K562 (cell line): ENCODE results near the gene MAPKAPK3. TPM values are rescaled to one million over a fixed set of nuclear protein-coding genes. Genes with fewer than 3 reads are reported as not detected.
A peak's percentile ranks its signal among the peaks of the same experiment; 100 is the strongest.

Experiments used
- ARID2 ChIP-seq: fragments of 450-650 bp; IDR thresholded peaks from 2 replicates; pipeline ENCODE4 v1.6.1; 2017; ENCODE audit warnings: antibody characterized with exemption, mild to moderate bottlenecking
- ATF1 ChIP-seq, 2 experiments: fragments of 450-650 bp in 1 of 2; IDR thresholded peaks; 2 replicates each; pipeline ENCODE4 v1.6.1; 2016; ENCODE audit warnings: missing compliant biosample characterization in 1 of 2, missing genetic modification characterization in 1 of 2
- BCL6 ChIP-seq: fragments of 250-450 bp; sonication (Bioruptor Pico); IDR thresholded peaks from 2 replicates; pipeline ENCODE4 v1.4.0; 2020
- CBX2 ChIP-seq: fragments of 200-600 bp; sonication (generic); IDR thresholded peaks from one replicate; pipeline ENCODE4 v1.6.1; 2012; ENCODE audit warnings: mild to moderate bottlenecking, low read length, inconsistent platforms; ENCODE audit not compliant: insufficient read depth, poor library complexity, severe bottlenecking
- DDX20 ChIP-seq: fragments of 450-650 bp; IDR thresholded peaks from 2 replicates; pipeline ENCODE4 v1.6.1; 2016; ENCODE audit warnings: missing genetic modification characterization, low read depth, mild to moderate bottlenecking, missing compliant biosample characterization, moderate library complexity
- ETV1 ChIP-seq: fragments of 450-650 bp; conservative IDR thresholded peaks from 2 replicates; pipeline ENCODE4 v1.6.1; 2016; ENCODE audit warnings: missing genetic modification characterization, control low read depth, low read depth, missing compliant biosample characterization
- EWSR1 ChIP-seq: fragments of 450-650 bp; IDR thresholded peaks from 2 replicates; pipeline ENCODE4 v1.6.1; 2018; ENCODE audit warnings: borderline replicate concordance, mild to moderate bottlenecking, low read depth, moderate library complexity; ENCODE audit not compliant: partially characterized antibody
- FOXP1 ChIP-seq: sonication (generic); formaldehyde crosslinking; IDR thresholded peaks from 2 replicates; pipeline ENCODE4 v1.8.0; 2022; ENCODE audit warnings: mild to moderate bottlenecking, missing genetic modification reagents
- HINFP ChIP-seq: fragments of 450-650 bp; conservative IDR thresholded peaks from 2 replicates; pipeline ENCODE4 v1.6.1; 2016; ENCODE audit warnings: missing genetic modification characterization, low read depth, mild to moderate bottlenecking, control low read depth, missing compliant biosample characterization
- HNRNPUL1 ChIP-seq: fragments of 200-400 bp; formaldehyde crosslinking; IDR thresholded peaks from 2 replicates; pipeline ENCODE4 v1.6.1; 2017; ENCODE audit warnings: low read length
- KAT7 ChIP-seq: sonication (generic); formaldehyde crosslinking; IDR thresholded peaks from 2 replicates; pipeline ENCODE4 v1.8.0; 2022; ENCODE audit warnings: missing genetic modification reagents, mild to moderate bottlenecking, borderline replicate concordance
- MBD2 ChIP-seq: sonication (generic); IDR thresholded peaks from 2 replicates; pipeline ENCODE4 v1.6.1; 2016; ENCODE audit warnings: low read depth, borderline replicate concordance
- NCOA4 ChIP-seq: fragments of 450-650 bp; IDR thresholded peaks from 2 replicates; pipeline ENCODE4 v1.6.1; 2018; ENCODE audit warnings: mild to moderate bottlenecking; ENCODE audit not compliant: partially characterized antibody
- NFIC ChIP-seq: fragments of 450-650 bp; IDR thresholded peaks from 2 replicates; pipeline ENCODE4 v1.6.1; 2017; ENCODE audit warnings: mild to moderate bottlenecking, inconsistent platforms
- NRF1 ChIP-seq, 2 experiments: fragments of 450-650 bp; IDR thresholded peaks in 1 of 2; conservative IDR thresholded peaks in 1 of 2; 2 replicates each; pipeline ENCODE4 v1.6.1; 2014; ENCODE audit warnings: mild to moderate bottlenecking in 2 of 2
- POLR2A ChIP-seq: fragments of 450-650 bp; conservative IDR thresholded peaks from 2 replicates; pipeline ENCODE4 v1.6.1; 2016
- POLR2AphosphoS2 ChIP-seq: IDR thresholded peaks from 2 replicates; pipeline ENCODE4 v1.6.1; 2012; ENCODE audit warnings: low read length, improper control_type of control experiment
- POLR2B ChIP-seq: fragments of 450-650 bp; IDR thresholded peaks from 2 replicates; pipeline ENCODE4 v1.6.1; 2018; ENCODE audit warnings: low read depth; ENCODE audit not compliant: partially characterized antibody
- PPARD ChIP-seq: fragments of 250-450 bp; sonication (Bioruptor Pico); IDR thresholded peaks from 2 replicates; pipeline ENCODE4 v1.8.0; 2022; ENCODE audit warnings: inconsistent platforms, mild to moderate bottlenecking, moderate library complexity
- PYGO2 ChIP-seq: fragments of 450-650 bp; IDR thresholded peaks from 2 replicates; pipeline ENCODE4 v1.6.1; 2016; ENCODE audit warnings: mild to moderate bottlenecking, missing genetic modification characterization, moderate library complexity, missing compliant biosample characterization
- SAFB ChIP-seq: fragments of 200-400 bp; formaldehyde crosslinking; IDR thresholded peaks from 2 replicates; pipeline ENCODE4 v1.6.1; 2017; ENCODE audit warnings: low read depth, low read length, borderline replicate concordance
- SMARCB1 ChIP-seq: IDR thresholded peaks from 2 replicates; pipeline ENCODE4 v1.6.1; 2011; ENCODE audit warnings: improper control_type of control experiment, low read depth; ENCODE audit not compliant: insufficient read length
- SMARCE1 ChIP-seq: fragments of 450-650 bp; IDR thresholded peaks from 2 replicates; pipeline ENCODE4 v1.7.1; 2016; ENCODE audit warnings: mild to moderate bottlenecking
- SUPT5H ChIP-seq: fragments of 450-650 bp; IDR thresholded peaks from 2 replicates; pipeline ENCODE4 v1.6.1; 2016
- TAF1 ChIP-seq: IDR thresholded peaks from 2 replicates; pipeline ENCODE4 v1.6.1; 2011; ENCODE audit warnings: mild to moderate bottlenecking, low read length, moderate library complexity; ENCODE audit not compliant: insufficient read depth, control insufficient read depth, severe bottlenecking; ENCODE audit errors: extremely low read depth
- XRCC3 ChIP-seq: fragments of 450-650 bp; IDR thresholded peaks from 2 replicates; pipeline ENCODE4 v1.6.1; 2017; ENCODE audit warnings: mild to moderate bottlenecking, moderate library complexity
- XRCC4 ChIP-seq: IDR thresholded peaks from one replicate; pipeline ENCODE4 v1.6.1; 2011; ENCODE audit not compliant: insufficient read depth, insufficient read length; ENCODE audit errors: extremely low read depth
- ZNF165 ChIP-seq: fragments of 250-450 bp; sonication (Bioruptor Pico); IDR thresholded peaks from 2 replicates; pipeline ENCODE4 v1.4.0; 2020; ENCODE audit warnings: borderline replicate concordance
- ZNF23 ChIP-seq: fragments of 250-450 bp; sonication (Bioruptor Pico); IDR thresholded peaks from 2 replicates; pipeline ENCODE4 v1.4.0; 2020; ENCODE audit warnings: mild to moderate bottlenecking
- ZNF24 ChIP-seq: fragments of 450-650 bp; IDR thresholded peaks from 2 replicates; pipeline ENCODE4 v1.6.1; 2016
- ZNF280B ChIP-seq: fragments of 250-450 bp; sonication (Bioruptor Pico); IDR thresholded peaks from 2 replicates; pipeline ENCODE4 v1.5.1; 2021; ENCODE audit warnings: mild to moderate bottlenecking
- polyA plus RNA-seq, 8 experiments: library from polyadenylated mRNA; depleted of rRNA in 4 of 8; stranded (reverse) in 5 of 8; unstranded in 3 of 8; fragments of >200 nt; fragmentation: Nextera tagmentation in 2 of 8; fragmentation: Illumina TruSeq in 1 of 8; extraction: Ambion mirVana in 2 of 8; extraction: Trizol in 1 of 8; gene quantifications; 2 replicates each; pipeline versions ENCODE4 v1.2.1 to v1.2.3, GENCODE V29; 2011 to 2014; ENCODE audit warnings: inconsistent platforms in 1 of 8, missing spikeins in 1 of 8
- total RNA-seq, 7 experiments: library from RNA; depleted of rRNA in 6 of 7; stranded (reverse); fragments of >200 nt in 6 of 7; fragmentation: Illumina TruSeq in 2 of 7; extraction: Trizol in 2 of 7; gene quantifications; 2 replicates each; pipeline versions ENCODE4 v1.2.1 to v1.2.3, GENCODE V29; 2011 to 2021; ENCODE audit warnings: low replicate concordance in 1 of 7

Gene MAPKAPK3
- total and polyA plus RNA-seq, 9 of the 15 experiments (the other 6 are each of a cell fraction or from before 2014, with no cell fraction given): 8.0 to 56.4 (median 41.2) TPM

GRCh38 chr3:50604110-50604621 is 12.8 kb upstream of the MAPKAPK3 start (continued):
- TF ChIP-seq BCL6 (CRISPR knock-in tag) (no peak), XRCC4 (no peak), XRCC3 (no peak), POLR2A (peak; percentile 55; the same call in 1 of the 2 replicates), ARID2 (no peak), KAT7 (CRISPR knock-in tag) (peak; percentile 56; the same call in 1 of the 2 replicates), ATF1 (CRISPR knock-in tag; IDR thresholded peaks at IDR 0.05) (no peak), ATF1 (tag; IDR thresholded peaks at IDR 0.05) (no peak), ZNF165 (CRISPR knock-in tag) (no peak), PPARD (no peak), CBX2 (no peak), EWSR1 (no peak), MBD2 (no peak), SUPT5H (peak; percentile 60; the same call in 1 of the 2 replicates), ZNF23 (CRISPR knock-in tag) (no peak), PYGO2 (tag) (no peak), DDX20 (tag) (no peak), NCOA4 (no peak), FOXP1 (CRISPR knock-in tag) (no peak), ETV1 (tag) (no peak), SAFB (no peak), ZNF24 (no peak), SMARCB1 (no peak), HNRNPUL1 (0 out of 2 replicates have a peak, but pooled peaks have one; percentile 39), ZNF280B (CRISPR knock-in tag) (no peak), POLR2B (peak; percentile 55), SMARCE1 (no peak), HINFP (tag) (no peak), NRF1 (conservative IDR thresholded peaks at IDR 0.05 in 1 of 2, IDR thresholded peaks at IDR 0.05 in 1 of 2) (no peak), TAF1 (no peak), NFIC (no peak), POLR2AphosphoS2 (peak; percentile 41; the same call in 1 of the 2 replicates)
